SK-N-SH (cell line): ENCODE measurements around the gene VAMP8. TPM values are rescaled to one million over a fixed set of nuclear protein-coding genes. Genes with fewer than 3 reads are reported as not detected.
A peak's percentile ranks its signal among the peaks of the same experiment; 100 is the strongest.

ENCODE experiments used
- CTCF ChIA-PET: fragments of 300-600, 350-600 bp; formaldehyde crosslinking; extraction: SDS; loops from one replicate; lab custom pipeline; 2021; lab: Yijun Ruan, JAX
- POLR2A ChIA-PET: fragments of 350-600 bp; sonication (Branson Sonifier 250); formaldehyde crosslinking; extraction: SDS; loops from one replicate; lab custom pipeline; 2020; ENCODE audit warnings: antibody characterized with exemption, inconsistent platforms; lab: Yijun Ruan, JAX
- DNase-seq: peaks from one replicate; pipeline ENCODE4 v3.0.0; 2012
- H2AFZ ChIP-seq: fragments of 200-600 bp; sonication (generic); 2 replicates; pipeline ENCODE4 v1.8.1; 2016; ENCODE audit warnings: antibody characterized with exemption, mild to moderate bottlenecking, low read depth
- H3F3A ChIP-seq: fragments of 200-600 bp; sonication (generic); replicated peaks from 2 replicates; pipeline ENCODE3; 2016; ENCODE audit warnings: antibody characterized with exemption, mild to moderate bottlenecking; ENCODE audit not compliant: insufficient read depth
- H3K27ac ChIP-seq, 2 experiments: fragments of 200-500 bp in 1 of 2; fragments of 200-600 bp in 1 of 2; sonication (Bioruptor generic) in 1 of 2; sonication (generic), shearing (Covaris generic) in 1 of 2; 2 replicates each; pipeline versions ENCODE4 v1.5.1 to v1.6.1; 2014 to 2016; ENCODE audit warnings: low read depth in 2 of 2, inconsistent platforms in 1 of 2, low read length in 1 of 2, mild to moderate bottlenecking in 1 of 2, mixed read lengths in 1 of 2
- H3K27me3 ChIP-seq: fragments of 200-600 bp; sonication (generic), shearing (Covaris generic); 2 replicates; pipeline ENCODE4 v1.6.1; 2016; ENCODE audit warnings: mixed run types; ENCODE audit not compliant: insufficient read depth
- H3K36me3 ChIP-seq, 2 experiments: fragments of 200-500 bp in 1 of 2; fragments of 200-600 bp in 1 of 2; sonication (Bioruptor generic) in 1 of 2; sonication (generic) in 1 of 2; replicated peaks in 1 of 2; 2 replicates each; pipeline versions ENCODE3 to v1.5.1; 2014 to 2016; ENCODE audit warnings: low read length in 1 of 2, mild to moderate bottlenecking in 1 of 2; ENCODE audit not compliant: insufficient read depth in 2 of 2, control insufficient read depth in 1 of 2
- H3K4me1 ChIP-seq, 2 experiments: fragments of 200-500 bp in 1 of 2; fragments of 200-600 bp in 1 of 2; sonication (Bioruptor generic) in 1 of 2; sonication (generic), shearing (Covaris generic) in 1 of 2; 2 replicates each; pipeline versions ENCODE4 v1.5.1 to v1.6.1; 2014 to 2016; ENCODE audit warnings: low read depth in 1 of 2, low read length in 1 of 2, mixed run types in 1 of 2; ENCODE audit not compliant: insufficient read depth in 2 of 2, control insufficient read depth in 1 of 2
- H3K4me2 ChIP-seq: fragments of 200-600 bp; sonication (generic), shearing (Covaris generic); 2 replicates; pipeline ENCODE4 v1.6.1; 2017; ENCODE audit warnings: mixed run types
- H3K4me3 ChIP-seq, 2 experiments: fragments of 200-500 bp in 1 of 2; fragments of 200-600 bp in 1 of 2; sonication (Bioruptor generic) in 1 of 2; sonication (generic), shearing (Covaris generic) in 1 of 2; 2 replicates each; pipeline versions ENCODE4 v1.5.1 to v1.8.1; 2014 to 2016; ENCODE audit warnings: low read depth in 2 of 2, inconsistent platforms in 1 of 2, low read length in 1 of 2, mild to moderate bottlenecking in 1 of 2, mixed read lengths in 1 of 2, moderate library complexity in 1 of 2
- H3K79me2 ChIP-seq: fragments of 200-600 bp; sonication (generic); 2 replicates; pipeline ENCODE4 v1.8.1; 2017; ENCODE audit warnings: mild to moderate bottlenecking; ENCODE audit not compliant: insufficient read depth
- H3K9ac ChIP-seq: fragments of 200-600 bp; sonication (generic); 2 replicates; pipeline ENCODE4 v1.6.1; 2017; ENCODE audit warnings: mixed run types
- H3K9me2 ChIP-seq: fragments of 200-600 bp; sonication (generic); 2 replicates; pipeline ENCODE4 v1.6.1; 2017; ENCODE audit warnings: mixed run types
- H3K9me3 ChIP-seq: fragments of 200-600 bp; sonication (generic); 2 replicates; pipeline ENCODE4 v1.6.1; 2017; ENCODE audit warnings: mixed run types, mild to moderate bottlenecking, moderate library complexity
- H4K20me1 ChIP-seq: fragments of 200-600 bp; sonication (generic); 2 replicates; pipeline ENCODE4 v1.6.1; 2017; ENCODE audit warnings: mild to moderate bottlenecking, mixed run types; ENCODE audit not compliant: insufficient read depth
- MAX ChIP-seq: IDR thresholded peaks from 2 replicates; pipeline ENCODE4 v1.4.0; 2012; ENCODE audit warnings: low read depth
- PBX3 ChIP-seq: IDR thresholded peaks from 2 replicates; pipeline ENCODE4; 2012
- POLR2AphosphoS5 ChIP-seq: IDR thresholded peaks from 2 replicates; pipeline ENCODE4 v1.6.1; 2012; ENCODE audit warnings: low read depth, low read length
- REST ChIP-seq: IDR thresholded peaks from 2 replicates; pipeline ENCODE4 v1.6.1; 2012; ENCODE audit warnings: mild to moderate bottlenecking, low read depth, low read length, moderate library complexity
- RXRA ChIP-seq: IDR thresholded peaks from 2 replicates; pipeline ENCODE4 v1.4.0; 2012; ENCODE audit warnings: low read depth, mild to moderate bottlenecking, borderline replicate concordance
- USF1 ChIP-seq: IDR thresholded peaks from 2 replicates; pipeline ENCODE4 v1.4.0; 2012; ENCODE audit warnings: low read depth, borderline replicate concordance
- WGBS: methylation state at CpG from one replicate; pipeline ENCODE4 v1.1.6; 2017; ENCODE audit warnings: low lambda C conversion rate; 5-methylcytosine and 5-hydroxymethylcytosine counted together
- polyA plus RNA-seq, 3 experiments: library from polyadenylated mRNA; depleted of rRNA; stranded (reverse); fragments of >200 nt; gene quantifications; 2 replicates each; pipeline ENCODE4 v1.2.3, GENCODE V29; 2012

VAMP8 gene
- polyA plus RNA-seq, 1 of the 3 experiments (the other 2 are of a cell fraction), result 0.72 TPM

GRCh38 chr2:85547089-85547858 is 30.1 kb upstream of the VAMP8 start:
- TF ChIP-seq RXRA (no peak), MAX (no peak), POLR2AphosphoS5 (peak; percentile 2), REST (no peak)
- H3K79me2 ChIP-seq, result peaks cover 12% of the 10 kb centered on the region
- H3K4me1 ChIP-seq, result peaks cover 6 to 19% of the 10 kb centered on the region in 2 experiments
- H2AFZ ChIP-seq, result no peak overlapping the region
- 71% methylated on average over 1 of the region's 1 CpG for WGBS
- no peak overlapping the region for H3K4me2 ChIP-seq
- no peaks in the 10 kb centered on the region for H3K9me2 ChIP-seq
- H3K4me3 ChIP-seq, result no peak overlapping the region
- ChIA-PET POLR2A (interaction anchor here (1.1 to 8.2 kb wide), 7 partner anchors 9 to 193 kb away, joined by 3 to 87 read pairs (median 7); partner anchors contain the start of genes ELMOD3, RETSAT and SH2D6), CTCF (interaction anchor here (0.7 to 16.6 kb wide), 5 partner anchors 8 to 521 kb away, joined by 3 to 364 read pairs (median 3); partner anchors contain the start of genes MAT2A and SH2D6)
- DNase-seq, result no peak
- H4K20me1 ChIP-seq, result peaks cover 35% of the 10 kb centered on the region
- H3K27me3 ChIP-seq, result no peaks in the 10 kb centered on the region
- H3F3A ChIP-seq, result peaks cover 79% of the 10 kb centered on the region
- no peaks in the 10 kb centered on the region for H3K9me3 ChIP-seq
- H3K27ac ChIP-seq, result peak overlapping the region in 1 of 2 experiments; percentile 28; a peak in 1 of 4 replicates
- no peak overlapping the region for H3K9ac ChIP-seq
- peaks cover 53 to 57% of the 10 kb centered on the region in 2 experiments for H3K36me3 ChIP-seq

GRCh38 chr2:85547859-85548607 is 29.4 kb upstream of the VAMP8 start:
- POLR2A ChIA-PET, result interaction anchor here (0.8 to 8.2 kb wide), 8 partner anchors 8 to 128 kb away, joined by 3 to 87 read pairs (median 10); partner anchors contain the start of genes GGCX, MAT2A and SH2D6
- DNase-seq, result no peak
- peaks cover 52 to 53% of the 10 kb centered on the region in 2 experiments for H3K36me3 ChIP-seq
- H3K79me2 ChIP-seq, result peaks cover 4% of the 10 kb centered on the region; the same call in 1 of the 2 replicates
- CTCF ChIA-PET, result interaction anchor here (0.6 to 16.6 kb wide), 8 partner anchors 8 to 247 kb away, joined by 3 to 364 read pairs (median 4); partner anchors contain the start of genes MAT2A and SH2D6
- 89% methylated on average over 6 of the region's 6 CpGs for WGBS
- peaks cover 71% of the 10 kb centered on the region for H3F3A ChIP-seq
- H3K9me3 ChIP-seq, result no peaks in the 10 kb centered on the region
- no peak overlapping the region for H3K4me3 ChIP-seq
- TF ChIP-seq REST, result no peak
- TF ChIP-seq PBX3, result 0 out of 2 replicates have a peak, but pooled peaks have one; percentile 6
- no peak for TF ChIP-seq USF1
- TF ChIP-seq POLR2AphosphoS5, result 0 out of 2 replicates have a peak, but pooled peaks have one; percentile 26
- TF ChIP-seq, all 33 proteins: peak for 2
- Histone ChIP-seq H3K9ac (no peak overlapping the region), H2AFZ (no peak overlapping the region), H3K4me2 (no peak overlapping the region), H3K27ac (peak overlapping the region in 1 of 2 experiments; percentile 24; a peak in 2 of 4 replicates), H3K4me1 (peaks cover 0 to 13% of the 10 kb centered on the region in 2 experiments; a peak in 2 of 4 replicates), H3K27me3 (no peaks in the 10 kb centered on the region), H4K20me1 (peaks cover 28% of the 10 kb centered on the region), H3K9me2 (no peaks in the 10 kb centered on the region)
